Measurements from ENCODE around the gene SSNA1. TPM values are rescaled to one million over a fixed set of nuclear protein-coding genes. Genes with fewer than 3 reads are reported as not detected.

The SSNA1 gene
- total RNA-seq, 1 donor from 2014 or later = 71.9 TPM

- intact Hi-C loops (cut with micrococcal nuclease) = no loop called here
- no peak for ATAC-seq (ENCODE audit: low read depth)
- H3K4me3 Mint-ChIP-seq = no peak overlapping the region
- no peak for TF ChIP-seq CTCF (IDR thresholded peaks at IDR 0.05)
- no peaks in the 10 kb centered on the region for H3K9me3 Mint-ChIP-seq
- DNase-seq = no peak
- no peak overlapping the region for H3K27ac Mint-ChIP-seq
- H3K4me1 Mint-ChIP-seq = peaks cover 14% of the 10 kb centered on the region
- ChIA-PET POLR2A (interaction anchor here (0.6 to 3.1 kb wide), 3 partner anchors 17 to 230 kb away, joined by 3 to 76 read pairs (median 5); no protein-coding TSS in a partner anchor), CTCF (interaction anchor here (0.6 to 1.1 kb wide), 2 partner anchors 13 to 14 kb away, joined by 3 read pairs; no protein-coding TSS in a partner anchor)
- H3K27me3 Mint-ChIP-seq = peaks cover 6% of the 10 kb centered on the region
- H3K36me3 Mint-ChIP-seq (ENCODE audit: low read depth) = no peaks in the 10 kb centered on the region
Measured at GRCh38 chr9:137149363-137149762, 39.1 kb upstream of the SSNA1 start.

GRCh38 chr9:137149942-137150616, 38.4 kb upstream of the SSNA1 start:
- TF ChIP-seq CTCF (IDR thresholded peaks at IDR 0.05) = no peak
- intact Hi-C loops (cut with micrococcal nuclease) = loop anchor here (2.0 kb wide), 4 partner anchors 63 to 157 kb away; partner anchors contain the start of genes MAN1B1, PAXX and RNF208
- POLR2A ChIA-PET = interaction anchor here (0.6 to 3.1 kb wide), 12 partner anchors 11 to 91 kb away, joined by 3 to 76 read pairs (median 14); partner anchors contain the start of genes ANAPC2, GRIN1, MAN1B1 and SSNA1
- Mint-ChIP-seq H3K9me3 (no peaks in the 10 kb centered on the region), H3K4me1 (peaks cover 14% of the 10 kb centered on the region), H3K27ac (peak overlapping the region; percentile 30), H3K36me3 (ENCODE audit: low read depth) (no peaks in the 10 kb centered on the region), H3K4me3 (no peak overlapping the region), H3K27me3 (peaks cover 8% of the 10 kb centered on the region)
- ATAC-seq (ENCODE audit: low read depth) (no peak), DNase-seq (no peak)
- CTCF ChIA-PET = interaction anchor here (1.1 kb wide), 1 partner anchor 13 kb away, joined by 3 read pairs; no protein-coding TSS in a partner anchor

- Mint-ChIP-seq H3K4me1 (peaks cover 14% of the 10 kb centered on the region), H3K36me3 (ENCODE audit: low read depth) (no peaks in the 10 kb centered on the region), H3K4me3 (peak overlapping the region; percentile 52), H3K27me3 (peaks cover 9% of the 10 kb centered on the region), H3K27ac (peak overlapping the region; percentile 92), H3K9me3 (no peaks in the 10 kb centered on the region)
- DNase-seq (peak; percentile 67), ATAC-seq (ENCODE audit: low read depth) (peak; percentile 67)
- POLR2A ChIA-PET = interaction anchor here (0.6 to 3.1 kb wide), 23 partner anchors 11 to 842 kb away, joined by 3 to 76 read pairs (median 5); partner anchors contain the start of genes ANAPC2, GRIN1, MAN1B1 and SSNA1
- intact Hi-C loops (cut with micrococcal nuclease) = loop anchor here (1.0 to 2.0 kb wide), 8 partner anchors 22 to 360 kb away; partner anchors contain the start of genes ANAPC2, MAN1B1, PAXX and RNF208
- CTCF ChIA-PET = interaction anchor here (0.6 to 1.1 kb wide), 4 partner anchors 14 to 116 kb away, joined by 3 to 4 read pairs (median 3); partner anchors contain the start of gene TPRN
- no peak for TF ChIP-seq CTCF (IDR thresholded peaks at IDR 0.05)
Measured at GRCh38 chr9:137150617-137151457, 37.6 kb upstream of the SSNA1 start.

GRCh38 chr9:137152844-137153405, 35.6 kb upstream of the SSNA1 start:
- Mint-ChIP-seq H3K36me3 (ENCODE audit: low read depth) (no peaks in the 10 kb centered on the region), H3K27me3 (peaks cover 13% of the 10 kb centered on the region), H3K9me3 (no peaks in the 10 kb centered on the region), H3K27ac (no peak overlapping the region), H3K4me3 (no peak overlapping the region), H3K4me1 (peaks cover 19% of the 10 kb centered on the region)
- ATAC-seq (ENCODE audit: low read depth) = no peak
- DNase-seq = no peak
- intact Hi-C loops (cut with micrococcal nuclease) = no loop called here
- CTCF ChIA-PET = no interaction called here
- TF ChIP-seq CTCF (IDR thresholded peaks at IDR 0.05) = no peak
- POLR2A ChIA-PET = no interaction called here

Data from activated B cell treated with CpG ODN at 0.5 μM for 24 hours (primary cell).